Activated gamma-delta T cell treated with Interleukin-2 at 50 U/mL for 16 hours (primary cell): Measurements from ENCODE around the gene SLC25A30.
"Not testable (repeated sequence)": the region's sequence is repeated elsewhere in the genome, so short reads cannot be mapped to it uniquely, and the experiment has no call there.

Experiments
- DNase-seq: peaks from one replicate; pipeline ENCODE4 v3.0.0-alpha.2; 2020

Gene SLC25A30

GRCh38 chr13:45426056-45426841 lies 8.1 kb upstream of the SLC25A30 start:
- not testable (repeated sequence) for DNase-seq

- DNase-seq: no peak
Measured at GRCh38 chr13:45422731-45423292, 4.6 kb upstream of the SLC25A30 start.

DNA sequence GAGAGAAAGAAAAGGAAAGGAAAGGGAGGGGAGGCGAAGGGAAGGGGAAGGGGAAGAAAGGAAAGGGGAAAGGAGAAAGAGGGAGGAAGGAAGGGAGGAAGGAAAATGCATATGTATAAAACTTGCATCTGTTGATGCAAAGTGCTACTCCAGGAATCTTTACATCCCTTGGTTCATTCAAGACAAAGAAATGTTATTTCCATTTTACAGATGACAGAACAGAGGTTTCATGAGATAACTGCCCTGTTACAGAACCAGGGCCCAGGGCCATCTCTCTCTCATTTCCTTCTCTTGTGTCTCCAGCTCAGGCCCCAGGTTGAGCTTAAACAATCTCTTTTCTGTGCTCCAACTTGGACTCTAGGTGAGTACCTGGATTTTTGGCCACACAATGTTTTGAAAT lies 1.8 kb upstream of the SLC25A30 start:
- DNase-seq: no peak

DNA sequence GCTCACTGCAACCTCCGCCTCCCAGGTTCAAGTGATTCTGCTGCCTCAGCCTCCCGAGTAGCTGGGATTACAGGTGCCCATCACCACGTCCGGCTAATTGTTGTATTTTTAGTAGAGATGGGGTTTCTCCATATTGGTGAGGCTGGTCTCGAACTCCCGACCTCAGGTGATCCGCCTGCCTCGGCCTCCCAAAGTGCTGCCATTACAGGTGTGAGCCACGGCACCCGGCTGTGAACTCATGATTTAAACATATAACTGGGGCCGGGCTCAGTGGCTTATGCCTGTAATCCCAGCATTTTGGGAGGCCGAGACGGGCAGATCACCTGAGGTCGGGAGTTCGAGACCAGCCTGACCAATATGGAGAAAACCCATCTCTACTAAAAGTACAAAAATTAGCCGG lies 1.2 kb upstream of the SLC25A30 start:
- DNase-seq: not testable (repeated sequence)

DNA sequence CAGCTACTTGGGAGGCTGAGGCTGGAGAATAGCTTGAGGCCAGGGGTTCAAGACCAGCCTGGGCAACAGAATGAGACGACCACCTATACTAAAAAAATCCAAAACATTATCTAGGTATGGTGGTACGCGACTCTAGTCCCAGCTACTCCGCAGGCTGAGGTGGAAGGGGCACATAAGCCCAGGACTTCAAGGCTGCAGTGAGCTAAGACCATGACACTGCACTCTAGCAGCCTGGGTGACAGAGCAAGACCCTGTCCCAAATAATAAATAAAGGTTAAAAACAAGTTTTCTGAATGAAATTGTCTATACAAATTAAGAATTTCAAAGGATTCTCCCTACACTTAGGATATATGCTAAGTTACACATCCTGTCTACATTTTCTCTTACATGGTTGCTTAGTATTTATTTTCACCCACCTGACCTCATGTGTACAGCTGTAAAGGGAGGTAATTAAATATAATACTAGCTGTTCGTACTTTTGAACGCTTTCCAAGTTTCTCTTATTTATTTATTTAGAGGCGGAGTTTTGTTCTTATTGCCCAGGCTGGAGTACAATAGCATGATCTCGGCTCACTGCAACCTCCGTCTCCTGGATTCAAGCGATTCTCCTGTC lies 1.6 kb downstream of the SLC25A30 start:
- no peak for DNase-seq

DNA sequence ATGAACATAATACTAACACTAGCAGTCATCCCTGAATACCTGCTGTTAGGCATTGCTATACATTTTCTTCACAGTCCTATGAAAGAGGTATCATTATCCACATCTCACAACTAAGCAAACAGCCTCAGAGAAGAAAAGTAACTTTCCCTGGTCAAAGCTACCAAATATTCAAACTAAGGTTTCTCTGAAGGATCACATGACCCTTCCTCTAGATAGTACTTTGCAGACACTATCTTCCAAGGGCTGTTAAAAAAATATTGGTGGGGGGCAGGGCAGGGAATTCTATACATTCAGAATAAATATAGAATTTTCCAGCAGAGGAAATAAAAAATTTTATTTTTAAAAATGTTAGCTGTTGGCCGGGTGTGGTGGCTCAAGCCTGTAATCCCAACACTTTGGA lies 3.1 kb downstream of the SLC25A30 start:
- DNase-seq: no peak

- no peak for DNase-seq
Measured at GRCh38 chr13:45413826-45414307, 4.3 kb downstream of the SLC25A30 start.

- DNase-seq: no peak
Measured at GRCh38 chr13:45412274-45413049, 5.7 kb downstream of the SLC25A30 start.

DNA sequence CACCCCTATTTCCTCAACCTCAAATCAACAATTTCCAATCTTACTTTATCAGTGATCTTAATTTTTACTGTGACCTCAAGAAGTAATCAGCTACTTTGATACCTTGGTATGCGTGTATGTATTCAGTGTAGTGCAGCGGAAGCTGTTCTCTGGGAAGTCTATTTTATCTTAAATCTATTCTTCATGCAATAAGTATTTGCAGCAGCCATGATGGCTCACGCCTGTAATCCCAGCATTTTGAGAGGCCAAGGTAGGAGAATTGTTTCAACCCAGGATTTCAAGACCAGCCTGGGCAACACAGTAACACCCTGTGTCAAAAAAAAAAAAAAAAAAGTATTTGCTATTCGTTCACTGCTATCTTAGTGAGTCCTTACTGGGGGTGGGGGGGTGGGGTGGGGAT lies 6.5 kb downstream of the SLC25A30 start:
- no peak for DNase-seq

DNA sequence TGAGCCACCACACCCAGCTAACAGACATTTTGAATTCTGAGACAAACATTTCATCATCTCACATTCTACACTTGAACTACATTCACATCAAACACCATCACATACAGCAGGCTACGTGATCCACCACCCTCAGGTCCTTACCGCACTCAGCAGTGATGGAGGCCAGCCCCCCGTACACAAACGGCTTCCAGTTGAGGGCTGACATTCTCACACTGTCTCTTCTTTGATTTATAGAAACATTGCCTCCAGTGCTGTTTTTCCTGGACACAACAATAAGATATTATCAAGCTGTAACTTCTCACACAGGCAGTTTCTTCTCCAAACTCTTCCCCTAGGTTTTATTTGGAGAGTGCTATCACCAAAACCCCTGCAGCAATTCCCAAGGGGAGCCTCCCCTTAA lies 7.0 kb downstream of the SLC25A30 start:
- DNase-seq: no peak

DNA sequence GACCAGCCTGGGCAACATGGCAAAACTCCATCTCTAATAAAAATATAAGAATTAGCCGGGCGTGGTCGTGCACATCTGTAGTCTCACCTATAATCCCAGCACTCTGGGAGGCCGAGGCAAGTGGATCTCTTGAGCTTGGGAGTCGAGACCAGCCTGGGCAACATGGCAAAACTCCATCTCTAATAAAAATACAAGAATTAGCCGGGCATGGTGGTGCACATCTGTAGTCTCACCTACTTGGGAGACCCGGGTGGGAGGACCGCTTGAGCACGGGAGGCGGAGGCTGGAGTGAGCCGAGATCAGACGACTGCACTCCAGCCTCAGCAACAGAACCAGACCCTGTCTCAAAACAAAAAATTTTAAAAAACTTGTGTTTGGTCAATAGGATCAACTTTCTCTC lies 7.7 kb downstream of the SLC25A30 start:
- no peak for DNase-seq

DNA sequence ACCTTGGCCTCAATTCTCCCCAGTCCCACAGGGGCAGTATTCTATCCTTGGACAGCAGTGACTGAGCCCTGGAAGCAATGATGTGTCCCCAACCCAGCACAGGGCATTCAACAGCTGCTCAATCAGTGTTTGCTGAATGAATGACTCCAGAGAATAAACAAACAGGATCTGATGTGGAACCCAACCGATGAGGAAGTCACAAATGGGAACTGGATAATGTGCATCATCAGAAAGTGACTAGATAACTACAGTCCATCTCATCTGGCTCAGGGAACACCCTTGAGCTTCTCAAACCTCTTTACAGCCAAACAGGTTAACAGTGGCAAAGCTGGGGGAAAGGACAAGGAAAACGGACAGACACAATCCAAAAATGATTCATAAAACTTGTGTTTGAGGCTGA lies 8.2 kb downstream of the SLC25A30 start:
- no peak for DNase-seq

GRCh38 chr13:45406421-45406820 lies 11.8 kb downstream of the SLC25A30 start:
- DNase-seq: no peak

GRCh38 chr13:45403081-45403480 lies 15.1 kb downstream of the SLC25A30 start:
- no peak for DNase-seq

DNA sequence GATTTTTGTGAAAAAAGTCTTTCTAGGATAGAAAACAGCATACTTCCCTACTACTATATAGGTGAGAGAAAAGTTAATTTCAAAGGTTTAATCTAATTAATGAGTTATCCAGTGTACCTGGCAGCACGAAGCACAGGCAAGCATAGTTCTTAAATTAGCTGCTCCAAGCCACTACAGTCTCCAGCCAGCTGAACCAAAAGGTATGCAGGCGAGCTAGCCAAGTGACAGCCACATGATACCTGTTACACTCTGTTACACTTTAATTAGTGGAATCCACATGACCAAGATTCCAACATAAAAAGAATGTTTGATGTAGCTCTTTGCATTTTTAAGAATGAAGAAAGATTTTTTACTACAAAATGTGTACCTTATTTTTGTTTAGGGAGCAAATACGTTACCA lies 15.5 kb downstream of the SLC25A30 start:
- no peak for DNase-seq

GRCh38 chr13:45401314-45401713 lies 16.9 kb downstream of the SLC25A30 start:
- no peak for DNase-seq

- peak; percentile 70 for DNase-seq
Measured at GRCh38 chr13:45398877-45399276, 19.3 kb downstream of the SLC25A30 start.

- DNase-seq: no peak
Measured at GRCh38 chr13:45396533-45397095, 21.6 kb downstream of the SLC25A30 start.

DNA sequence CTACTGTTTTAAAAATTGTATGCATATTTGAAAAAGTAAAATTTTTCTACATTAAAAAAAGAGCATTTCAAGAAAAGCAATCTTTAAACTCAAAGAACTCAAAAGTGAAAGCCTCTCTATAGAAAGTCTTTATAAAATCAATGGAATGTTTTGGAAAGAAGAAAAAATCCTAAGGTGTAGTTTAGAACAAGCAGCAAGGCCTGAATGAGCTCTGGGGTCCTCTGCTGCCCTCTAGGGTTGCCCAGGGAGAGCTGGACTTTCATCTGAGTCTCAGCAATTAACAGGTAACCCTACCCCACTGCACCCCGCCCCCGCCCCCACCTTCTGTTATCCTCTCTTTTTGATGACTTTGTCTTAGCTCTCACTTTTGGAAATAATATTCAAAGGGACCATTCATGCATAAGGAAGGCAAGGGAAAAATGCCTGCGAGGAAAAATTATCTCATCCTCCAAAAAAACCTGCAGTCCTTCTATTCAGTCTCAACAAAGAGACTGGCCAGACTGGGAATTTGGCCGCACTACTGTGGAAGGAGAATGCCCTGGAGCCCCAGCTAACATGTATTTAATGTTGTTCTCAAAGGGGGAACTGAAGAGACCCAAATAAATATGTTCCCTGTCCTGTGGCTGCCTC lies 24.1 kb downstream of the SLC25A30 start:
- DNase-seq: peak; percentile 29

DNA sequence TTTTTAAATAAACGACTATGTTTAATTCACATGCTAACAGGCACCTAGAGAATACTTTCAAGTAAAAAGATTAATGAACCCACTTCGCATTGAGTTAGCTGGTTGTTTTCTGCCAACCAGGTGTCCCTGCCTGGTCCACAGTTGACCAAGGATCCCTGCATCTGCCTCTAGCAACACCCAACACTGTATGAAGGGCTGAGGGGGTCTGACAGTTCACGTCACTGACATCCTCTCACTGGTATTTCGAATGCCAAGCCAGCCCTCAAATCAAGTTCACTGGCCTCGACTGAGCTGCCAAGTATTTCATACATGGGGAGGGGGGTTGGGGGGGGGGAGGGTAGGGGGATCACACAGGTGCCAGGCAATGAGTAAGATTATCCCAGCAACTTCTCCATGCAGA lies 25.4 kb downstream of the SLC25A30 start:
- DNase-seq: no peak

- no peak for DNase-seq
Measured at GRCh38 chr13:45391926-45392325, 26.2 kb downstream of the SLC25A30 start.

DNA sequence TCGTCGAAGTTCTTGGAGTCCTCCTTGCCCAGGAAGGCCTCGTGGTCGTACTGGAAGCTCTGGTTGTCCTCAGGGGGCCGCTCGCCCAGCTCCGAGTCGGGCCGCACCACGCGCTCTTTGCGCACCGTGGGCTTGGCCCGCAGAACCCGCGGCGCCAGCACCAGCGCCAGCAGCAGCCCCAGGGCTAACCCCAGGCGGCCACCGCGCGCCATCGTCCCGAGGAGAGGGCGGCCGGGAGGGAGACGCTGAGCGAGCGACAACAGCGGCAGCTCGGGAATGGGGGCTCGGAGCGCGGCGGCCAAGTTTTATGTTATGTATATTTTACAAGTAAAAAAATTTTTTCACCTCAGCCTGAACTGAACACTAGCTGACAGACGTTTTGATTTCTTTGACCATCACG lies 27.0 kb downstream of the SLC25A30 start:
- DNase-seq: not testable (repeated sequence)

GRCh38 chr13:45390348-45390747 lies 27.8 kb downstream of the SLC25A30 start:
- not testable (repeated sequence) for DNase-seq
